Rectal smooth muscle tissue (tissue), 1 donor: ENCODE measurements around the gene POLR2B.
"Not testable (repeated sequence)": the region's sequence is repeated elsewhere in the genome, so short reads cannot be mapped to it uniquely, and the experiment has no call there.

ENCODE experiments used
- H3K27ac ChIP-seq: one replicate; pipeline ENCODE4 v1.7.0; 2013; ENCODE audit warnings: low read depth, low read length, inconsistent platforms
- H3K27me3 ChIP-seq: one replicate; pipeline ENCODE4 v1.7.0; 2013; ENCODE audit warnings: low read length; ENCODE audit not compliant: control insufficient read depth, insufficient read depth
- H3K36me3 ChIP-seq: one replicate; pipeline ENCODE4 v1.7.0; 2013; ENCODE audit warnings: low read length; ENCODE audit not compliant: control insufficient read depth, insufficient read depth
- H3K4me1 ChIP-seq: one replicate; pipeline ENCODE4 v1.7.0; 2013; ENCODE audit warnings: low read length; ENCODE audit not compliant: control insufficient read depth, insufficient read depth
- H3K4me3 ChIP-seq: one replicate; pipeline ENCODE4 v1.7.0; 2013; ENCODE audit warnings: low read length
- H3K9ac ChIP-seq: one replicate; pipeline ENCODE4 v1.7.0; 2013; ENCODE audit warnings: low read length

The POLR2B gene

GRCh38 chr4:57044279-57044678 is 65.6 kb downstream of the POLR2B start:
- Histone ChIP-seq H3K27me3 (no peaks in the 10 kb centered on the region), H3K27ac (peak overlapping the region; percentile 53), H3K4me3 (no peak overlapping the region), H3K9ac (no peak overlapping the region), H3K4me1 (peaks cover 11% of the 10 kb centered on the region), H3K36me3 (no peaks in the 10 kb centered on the region)

- peaks cover 11% of the 10 kb centered on the region for H3K4me1 ChIP-seq
- no peaks in the 10 kb centered on the region for H3K27me3 ChIP-seq
- no peak overlapping the region for H3K9ac ChIP-seq
- no peaks in the 10 kb centered on the region for H3K36me3 ChIP-seq
- peak overlapping the region; percentile 53 for H3K27ac ChIP-seq
- no peak overlapping the region for H3K4me3 ChIP-seq
Observed at GRCh38 chr4:57044996-57045395, 66.3 kb downstream of the POLR2B start.

- not testable (repeated sequence) for H3K36me3 ChIP-seq, H3K9ac ChIP-seq, H3K27me3 ChIP-seq, H3K4me3 ChIP-seq, H3K27ac ChIP-seq
- H3K4me1 ChIP-seq = peaks cover 11% of the 10 kb centered on the region
Observed at GRCh38 chr4:57047046-57047445, 68.3 kb downstream of the POLR2B start.

- no peak overlapping the region for H3K27ac ChIP-seq
- no peaks in the 10 kb centered on the region for H3K36me3 ChIP-seq
- no peaks in the 10 kb centered on the region for H3K27me3 ChIP-seq
- peaks cover 8% of the 10 kb centered on the region for H3K4me1 ChIP-seq
- no peak overlapping the region for H3K4me3 ChIP-seq
- no peak overlapping the region for H3K9ac ChIP-seq
Observed at GRCh38 chr4:57048590-57049304, 70.1 kb downstream of the POLR2B start.

- Histone ChIP-seq H3K36me3 (no peaks in the 10 kb centered on the region), H3K27ac (no peak overlapping the region), H3K4me1 (peaks cover under 1% of the 10 kb centered on the region), H3K9ac (no peak overlapping the region), H3K4me3 (no peak overlapping the region), H3K27me3 (no peaks in the 10 kb centered on the region)
Observed at GRCh38 chr4:57051095-57051494, 72.4 kb downstream of the POLR2B start.

GRCh38 chr4:57051524-57051923 is 72.8 kb downstream of the POLR2B start:
- H3K27me3 ChIP-seq = no peaks in the 10 kb centered on the region
- no peaks in the 10 kb centered on the region for H3K36me3 ChIP-seq
- H3K9ac ChIP-seq = no peak overlapping the region
- peaks cover 5% of the 10 kb centered on the region for H3K4me1 ChIP-seq
- H3K4me3 ChIP-seq = no peak overlapping the region
- no peak overlapping the region for H3K27ac ChIP-seq

GRCh38 chr4:57053508-57053907 is 74.8 kb downstream of the POLR2B start:
- no peak overlapping the region for H3K9ac ChIP-seq
- H3K36me3 ChIP-seq = no peaks in the 10 kb centered on the region
- H3K4me1 ChIP-seq = peaks cover 14% of the 10 kb centered on the region
- no peak overlapping the region for H3K4me3 ChIP-seq
- H3K27me3 ChIP-seq = no peaks in the 10 kb centered on the region
- no peak overlapping the region for H3K27ac ChIP-seq

- no peaks in the 10 kb centered on the region for H3K27me3 ChIP-seq
- H3K27ac ChIP-seq = peak overlapping the region; percentile 33
- H3K9ac ChIP-seq = no peak overlapping the region
- H3K4me3 ChIP-seq = no peak overlapping the region
- H3K4me1 ChIP-seq = peaks cover 14% of the 10 kb centered on the region
- no peaks in the 10 kb centered on the region for H3K36me3 ChIP-seq
Observed at GRCh38 chr4:57055886-57056285, 77.2 kb downstream of the POLR2B start.

- no peak overlapping the region for H3K4me3 ChIP-seq
- no peak overlapping the region for H3K27ac ChIP-seq
- no peaks in the 10 kb centered on the region for H3K27me3 ChIP-seq
- no peak overlapping the region for H3K9ac ChIP-seq
- H3K4me1 ChIP-seq = peaks cover 26% of the 10 kb centered on the region
- H3K36me3 ChIP-seq = no peaks in the 10 kb centered on the region
Observed at GRCh38 chr4:57059890-57060716, 81.4 kb downstream of the POLR2B start.

GRCh38 chr4:57060717-57061067 is 82.0 kb downstream of the POLR2B start:
- H3K4me3 ChIP-seq, H3K9ac ChIP-seq, H3K36me3 ChIP-seq, H3K27me3 ChIP-seq: not testable (repeated sequence)
- Histone ChIP-seq H3K27ac (peak overlapping the region; percentile 21), H3K4me1 (peaks cover 28% of the 10 kb centered on the region)

GRCh38 chr4:57061395-57061794 is 82.7 kb downstream of the POLR2B start:
- H3K36me3 ChIP-seq = no peaks in the 10 kb centered on the region
- H3K9ac ChIP-seq = no peak overlapping the region
- H3K4me3 ChIP-seq = no peak overlapping the region
- H3K27me3 ChIP-seq = no peaks in the 10 kb centered on the region
- peaks cover 25% of the 10 kb centered on the region for H3K4me1 ChIP-seq
- no peak overlapping the region for H3K27ac ChIP-seq

- Histone ChIP-seq H3K4me3 (no peak overlapping the region), H3K27ac (no peak overlapping the region), H3K36me3 (no peaks in the 10 kb centered on the region), H3K27me3 (no peaks in the 10 kb centered on the region), H3K4me1 (peaks cover 14% of the 10 kb centered on the region), H3K9ac (no peak overlapping the region)
Observed at GRCh38 chr4:57063518-57063917, 84.8 kb downstream of the POLR2B start.

- H3K27ac ChIP-seq = peak overlapping the region; percentile 61
- peaks cover 14% of the 10 kb centered on the region for H3K4me1 ChIP-seq
- H3K27me3 ChIP-seq = no peaks in the 10 kb centered on the region
- no peaks in the 10 kb centered on the region for H3K36me3 ChIP-seq
- no peak overlapping the region for H3K4me3 ChIP-seq
- H3K9ac ChIP-seq = no peak overlapping the region
Observed at GRCh38 chr4:57064120-57064519, 85.4 kb downstream of the POLR2B start.
